Endothelial cell of umbilical vein (primary cell): Measurements from ENCODE around the gene BTN3A1.

Experiments used
- EZH2 ChIP-seq: IDR thresholded peaks from 2 replicates; pipeline ENCODE4 v1.6.1; 2012; ENCODE audit warnings: borderline replicate concordance, low read depth, mild to moderate bottlenecking, moderate library complexity, low read length, inconsistent platforms; ENCODE audit not compliant: severe bottlenecking
- GATA2 ChIP-seq: IDR thresholded peaks from 2 replicates; pipeline ENCODE4 v1.7.0; 2011; ENCODE audit warnings: low read depth, mild to moderate bottlenecking, moderate library complexity, mixed read lengths, low read length; ENCODE audit not compliant: insufficient read length, insufficient read depth
- JUN ChIP-seq: IDR thresholded peaks from 2 replicates; pipeline ENCODE4 v1.6.1; 2011; ENCODE audit warnings: borderline replicate concordance, low read depth; ENCODE audit not compliant: insufficient read length, insufficient read depth
- MAX ChIP-seq: IDR thresholded peaks from 2 replicates; pipeline ENCODE4 v1.6.1; 2011; ENCODE audit not compliant: insufficient read depth, insufficient read length
- MYC ChIP-seq: IDR thresholded peaks from one replicate; pipeline ENCODE4 v1.6.1; 2011; ENCODE audit warnings: mild to moderate bottlenecking, low read depth, low read length
- POLR2A ChIP-seq: IDR thresholded peaks from 2 replicates; pipeline ENCODE4 v1.6.1; 2012; ENCODE audit warnings: low read depth, mild to moderate bottlenecking, control low read depth, low read length
- POLR2AphosphoS5 ChIP-seq: IDR thresholded peaks from 2 replicates; pipeline ENCODE4 v1.6.1; 2012; ENCODE audit warnings: low read depth, mild to moderate bottlenecking, control low read depth, low read length, moderate library complexity; ENCODE audit not compliant: insufficient read depth
- TF ChIP-seq, protein P1 (sequence below), 2 donors: IDR thresholded peaks; 1 replicate in 1 of 2; 2 replicates in 1 of 2; pipeline ENCODE4 v1.5.1; 2011; ENCODE audit warnings: low read length in 2 of 2, mild to moderate bottlenecking in 2 of 2, moderate library complexity in 2 of 2, control low read depth in 1 of 2, inconsistent platforms in 1 of 2, low read depth in 1 of 2; ENCODE audit not compliant: insufficient read depth in 1 of 2; ENCODE audit errors: extremely low read depth in 1 of 2

DNA sequence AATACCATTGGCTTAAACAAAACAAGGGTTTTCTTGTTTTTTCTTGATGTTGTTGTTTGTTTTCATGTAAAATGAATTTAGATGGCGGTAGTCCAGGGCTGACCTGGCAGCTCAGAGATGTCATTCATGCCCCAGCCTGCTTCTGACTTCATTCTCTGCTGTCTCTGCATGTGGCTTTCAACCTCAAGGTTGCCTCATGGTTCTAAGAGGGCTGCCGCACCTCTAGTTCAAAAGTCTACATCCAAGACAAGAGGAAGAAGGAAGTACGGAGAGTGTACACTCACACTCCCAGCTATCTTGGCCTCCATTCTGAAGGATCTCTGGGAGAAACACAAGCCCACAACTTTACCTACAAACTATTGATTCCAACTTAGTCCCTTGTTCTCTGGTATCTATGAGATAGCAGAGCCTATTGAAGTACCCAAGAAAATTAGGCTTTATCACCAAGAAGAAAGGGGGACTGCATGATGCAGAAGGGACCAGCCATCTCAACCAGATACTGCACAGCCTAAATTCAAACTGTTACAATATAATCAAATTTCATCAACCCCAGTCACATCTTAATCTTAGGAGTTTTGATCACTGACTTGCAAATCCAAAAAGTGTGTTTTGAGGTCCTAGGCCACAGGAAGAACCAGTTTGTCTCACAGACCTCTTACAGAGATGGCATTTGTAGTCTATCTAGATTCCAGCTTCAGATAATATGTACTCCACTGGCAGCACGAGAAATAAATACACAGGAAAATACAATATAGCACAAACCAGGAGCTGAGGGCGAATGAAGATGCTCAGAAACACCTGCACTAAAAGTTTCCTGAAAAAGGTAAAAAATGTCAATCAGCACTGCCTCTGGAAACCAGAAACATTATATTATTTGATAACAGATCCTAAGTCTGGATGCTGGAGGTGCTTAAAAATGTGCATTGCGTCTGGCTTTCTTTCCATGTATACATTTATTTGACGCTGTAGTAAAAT is 37.4 kb downstream of the BTN3A1 start:
- TF ChIP-seq, protein P1, sequence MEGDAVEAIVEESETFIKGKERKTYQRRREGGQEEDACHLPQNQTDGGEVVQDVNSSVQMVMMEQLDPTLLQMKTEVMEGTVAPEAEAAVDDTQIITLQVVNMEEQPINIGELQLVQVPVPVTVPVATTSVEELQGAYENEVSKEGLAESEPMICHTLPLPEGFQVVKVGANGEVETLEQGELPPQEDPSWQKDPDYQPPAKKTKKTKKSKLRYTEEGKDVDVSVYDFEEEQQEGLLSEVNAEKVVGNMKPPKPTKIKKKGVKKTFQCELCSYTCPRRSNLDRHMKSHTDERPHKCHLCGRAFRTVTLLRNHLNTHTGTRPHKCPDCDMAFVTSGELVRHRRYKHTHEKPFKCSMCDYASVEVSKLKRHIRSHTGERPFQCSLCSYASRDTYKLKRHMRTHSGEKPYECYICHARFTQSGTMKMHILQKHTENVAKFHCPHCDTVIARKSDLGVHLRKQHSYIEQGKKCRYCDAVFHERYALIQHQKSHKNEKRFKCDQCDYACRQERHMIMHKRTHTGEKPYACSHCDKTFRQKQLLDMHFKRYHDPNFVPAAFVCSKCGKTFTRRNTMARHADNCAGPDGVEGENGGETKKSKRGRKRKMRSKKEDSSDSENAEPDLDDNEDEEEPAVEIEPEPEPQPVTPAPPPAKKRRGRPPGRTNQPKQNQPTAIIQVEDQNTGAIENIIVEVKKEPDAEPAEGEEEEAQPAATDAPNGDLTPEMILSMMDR (IDR thresholded peaks at IDR 0.05; ENCODE audit: extremely low read depth in 1 of 2, insufficient read depth in 1 of 2, low read depth in 1 of 2, low read length in 2 of 2): no peak
- no peak for TF ChIP-seq POLR2AphosphoS5
- no peak for TF ChIP-seq JUN
- TF ChIP-seq POLR2A: no peak
- TF ChIP-seq EZH2: no peak
- TF ChIP-seq GATA2: no peak
- TF ChIP-seq MAX: no peak
- TF ChIP-seq MYC: no peak
